Endothelial cell of umbilical vein (primary cell): Measurements from ENCODE around the gene NSMCE1. TPM values are rescaled to one million over a fixed set of nuclear protein-coding genes. Genes with fewer than 3 reads are reported as not detected.

Experiments
- BruUV-seq: library from RNA; stranded (reverse); fragments of 400-500 nt; replicated peaks from 2 replicates; lab custom pipeline; 2021; lab: Mats Ljungman, UMichigan
- CTCF ChIA-PET: fragments of 300-600, 350-600 bp; sonication (Branson Sonifier 250); formaldehyde crosslinking; loops from one replicate; lab custom pipeline; 2021; ENCODE audit warnings: antibody characterized with exemption, inconsistent platforms; lab: Charles Lee
- POLR2A ChIA-PET: fragments of 300-600, 350-600 bp; sonication (Branson Sonifier 250); formaldehyde crosslinking; loops from one replicate; lab custom pipeline; 2021; ENCODE audit warnings: antibody characterized with exemption, inconsistent platforms; lab: Charles Lee
- DNase-seq: peaks from one replicate; pipeline ENCODE4 v3.0.0-alpha.2; 2011; ENCODE audit warnings: low read depth, low spot score
- FAIRE-seq: peaks from 2 replicates; lab custom pipeline; 2011; peaks lifted over from hg19 to GRCh38; lab: Jason Lieb, UNC
- H2AFZ ChIP-seq: 2 replicates; pipeline ENCODE4 v1.6.0; 2012; ENCODE audit warnings: low read depth, low read length, control low read depth, inconsistent platforms
- H3K27ac ChIP-seq: 2 replicates; pipeline ENCODE4 v1.5.1; 2011; ENCODE audit warnings: low read depth, mild to moderate bottlenecking, control low read depth, low read length, moderate library complexity; ENCODE audit not compliant: insufficient read depth
- H3K27me3 ChIP-seq, 2 experiments: 2 replicates each; pipeline versions ENCODE4 v1.6.0 to v1.6.1; 2011; ENCODE audit warnings: low read length in 2 of 2, mixed read lengths in 1 of 2; ENCODE audit not compliant: control insufficient read depth in 2 of 2, insufficient read depth in 2 of 2
- H3K36me3 ChIP-seq, 2 experiments: 2 replicates in 1 of 2; 3 replicates in 1 of 2; pipeline ENCODE4 v1.5.1; 2011; ENCODE audit warnings: low read length in 2 of 2, mild to moderate bottlenecking in 1 of 2, moderate library complexity in 1 of 2; ENCODE audit not compliant: control insufficient read depth in 2 of 2, insufficient read depth in 2 of 2; ENCODE audit errors: extremely low read depth in 1 of 2
- H3K4me1 ChIP-seq: 3 replicates; pipeline ENCODE4 v1.5.1; 2011; ENCODE audit warnings: mild to moderate bottlenecking, low read length; ENCODE audit not compliant: control insufficient read depth, insufficient read depth; ENCODE audit errors: extremely low read depth
- H3K4me2 ChIP-seq: 2 replicates; pipeline ENCODE4 v1.6.1; 2011; ENCODE audit warnings: low read length, control low read depth, mixed read lengths; ENCODE audit not compliant: insufficient read depth
- H3K4me3 ChIP-seq, 3 experiments: fragments of 200-600 bp in 1 of 3; sonication (generic), shearing (Covaris generic) in 1 of 3; replicated peaks in 1 of 3; 2 replicates each; pipeline ENCODE4 v1.5.1; 2011 to 2016; ENCODE audit warnings: control low read depth in 3 of 3, low read length in 3 of 3, mild to moderate bottlenecking in 2 of 3, inconsistent platforms in 1 of 3, low read depth in 1 of 3, moderate library complexity in 1 of 3; ENCODE audit not compliant: insufficient read depth in 1 of 3
- H3K79me2 ChIP-seq: 2 replicates; pipeline ENCODE4 v1.6.0; 2012; ENCODE audit warnings: low read length, inconsistent platforms; ENCODE audit not compliant: control insufficient read depth, insufficient read depth
- H3K9ac ChIP-seq: replicated peaks from 2 replicates; pipeline ENCODE3; 2011; ENCODE audit warnings: low read length, control low read depth; ENCODE audit not compliant: insufficient read depth; ENCODE audit errors: extremely low read depth
- H3K9me1 ChIP-seq: replicated peaks from 3 replicates; pipeline ENCODE4 v1.6.0; 2011; ENCODE audit warnings: mild to moderate bottlenecking, low read length; ENCODE audit not compliant: control insufficient read depth, insufficient read depth; ENCODE audit errors: extremely low read depth
- H3K9me3 ChIP-seq: replicated peaks from 2 replicates; pipeline ENCODE4 v1.5.1; 2012; ENCODE audit warnings: low read length, inconsistent platforms; ENCODE audit not compliant: control insufficient read depth, insufficient read depth
- H4K20me1 ChIP-seq: replicated peaks from 2 replicates; pipeline ENCODE3; 2011; ENCODE audit warnings: mild to moderate bottlenecking, low read length; ENCODE audit not compliant: control insufficient read depth, insufficient read depth; ENCODE audit errors: extremely low read depth
- FOS ChIP-seq: IDR thresholded peaks from 2 replicates; pipeline ENCODE4 v1.6.1; 2011; ENCODE audit warnings: mild to moderate bottlenecking, low read length, moderate library complexity, borderline replicate concordance; ENCODE audit not compliant: insufficient read depth
- GATA2 ChIP-seq: IDR thresholded peaks from 2 replicates; pipeline ENCODE4 v1.7.0; 2011; ENCODE audit warnings: low read depth, mild to moderate bottlenecking, moderate library complexity, mixed read lengths, low read length; ENCODE audit not compliant: insufficient read length, insufficient read depth
- JUN ChIP-seq: IDR thresholded peaks from 2 replicates; pipeline ENCODE4 v1.6.1; 2011; ENCODE audit warnings: borderline replicate concordance, low read depth; ENCODE audit not compliant: insufficient read length, insufficient read depth
- MYC ChIP-seq: IDR thresholded peaks from one replicate; pipeline ENCODE4 v1.6.1; 2011; ENCODE audit warnings: mild to moderate bottlenecking, low read depth, low read length
- POLR2A ChIP-seq: IDR thresholded peaks from 2 replicates; pipeline ENCODE4 v1.6.1; 2012; ENCODE audit warnings: low read depth, mild to moderate bottlenecking, control low read depth, low read length
- POLR2AphosphoS5 ChIP-seq: IDR thresholded peaks from 2 replicates; pipeline ENCODE4 v1.6.1; 2012; ENCODE audit warnings: low read depth, mild to moderate bottlenecking, control low read depth, low read length, moderate library complexity; ENCODE audit not compliant: insufficient read depth
- dilution Hi-C: fragments of 300-500 bp; cut with MboI; formaldehyde crosslinking; loops from one replicate; pipeline ENCODE4 v1.15.0; 2019; ENCODE audit warnings: low sequenced_read_pairs; ENCODE audit not compliant: extremely low pct_ligation_motif_present
- intact Hi-C: fragments of 100-400 bp; cut with micrococcal nuclease; formaldehyde crosslinking; loops from one replicate; pipeline ENCODE4 v1.10.0; 2022
- polyA plus RNA-seq, 4 experiments: library from polyadenylated mRNA; depleted of rRNA in 3 of 4; stranded (reverse) in 3 of 4; unstranded in 1 of 4; fragments of >200 nt; gene quantifications; 2 replicates each; pipeline versions ENCODE4 v1.2.1 to v1.2.3, GENCODE V29; 2011 to 2012; ENCODE audit warnings: missing spikeins in 1 of 4
- total RNA-seq: library from RNA; stranded (reverse); gene quantifications from 2 replicates; pipeline ENCODE4 v1.2.3, GENCODE V29; 2021
- TF ChIP-seq, protein P1 (sequence below), 2 donors: IDR thresholded peaks; 1 replicate in 1 of 2; 2 replicates in 1 of 2; pipeline ENCODE4 v1.5.1; 2011; ENCODE audit warnings: low read length in 2 of 2, mild to moderate bottlenecking in 2 of 2, moderate library complexity in 2 of 2, control low read depth in 1 of 2, inconsistent platforms in 1 of 2, low read depth in 1 of 2; ENCODE audit not compliant: insufficient read depth in 1 of 2; ENCODE audit errors: extremely low read depth in 1 of 2

Gene NSMCE1
- total and polyA plus RNA-seq, 2 donors (not counting 3 experiments of a cell fraction or from before 2014, with no cell fraction given) = 23.8 to 42.0 TPM

DNA sequence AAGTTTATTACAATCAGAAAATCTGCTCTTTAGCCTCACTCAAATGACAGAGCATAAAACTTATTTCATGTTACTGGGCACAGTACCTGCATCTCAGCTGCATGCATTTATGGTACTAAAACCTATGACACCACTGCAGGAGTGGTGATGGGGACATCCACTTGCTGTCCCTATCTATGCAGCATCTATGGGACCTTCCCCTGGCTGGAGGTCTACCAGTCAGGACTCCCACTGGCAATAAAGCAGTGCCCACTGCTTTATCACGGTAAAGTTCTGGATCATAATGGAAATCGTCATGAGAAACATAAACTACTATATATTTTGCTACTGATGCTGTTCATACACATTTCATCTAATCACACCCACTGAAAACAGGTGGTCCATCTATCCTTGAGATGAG is 26.2 kb downstream of the NSMCE1 start:
- ChIA-PET POLR2A (interaction anchor here (0.8 to 1.4 kb wide), 2 partner anchors 16 to 44 kb away, joined by 3 read pairs; no protein-coding TSS in a partner anchor), CTCF (interaction anchor here (1.1 to 15.6 kb wide), 9 partner anchors 7 to 125 kb away, joined by 3 to 299 read pairs (median 4); no protein-coding TSS in a partner anchor)
- Histone ChIP-seq H3K9ac (peak overlapping the region; percentile 86), H3K27me3 (no peaks in the 10 kb centered on the region), H4K20me1 (no peaks in the 10 kb centered on the region), H3K4me2 (peak overlapping the region; percentile 57), H3K36me3 (no peaks in the 10 kb centered on the region), H3K27ac (peak overlapping the region; percentile 96), H3K9me3 (no peaks in the 10 kb centered on the region), H3K4me1 (peaks cover 64% of the 10 kb centered on the region), H3K79me2 (no peaks in the 10 kb centered on the region), H3K4me3 (peak overlapping the region in 1 of 3 experiments; percentile 1), H3K9me1 (no peaks in the 10 kb centered on the region), H2AFZ (no peak overlapping the region)
- BruUV-seq = no TSS peak
- DNase-seq (no peak), FAIRE-seq (no peak)
- no peak for TF ChIP-seq POLR2AphosphoS5
- TF ChIP-seq POLR2A = no peak
- TF ChIP-seq, protein P1, sequence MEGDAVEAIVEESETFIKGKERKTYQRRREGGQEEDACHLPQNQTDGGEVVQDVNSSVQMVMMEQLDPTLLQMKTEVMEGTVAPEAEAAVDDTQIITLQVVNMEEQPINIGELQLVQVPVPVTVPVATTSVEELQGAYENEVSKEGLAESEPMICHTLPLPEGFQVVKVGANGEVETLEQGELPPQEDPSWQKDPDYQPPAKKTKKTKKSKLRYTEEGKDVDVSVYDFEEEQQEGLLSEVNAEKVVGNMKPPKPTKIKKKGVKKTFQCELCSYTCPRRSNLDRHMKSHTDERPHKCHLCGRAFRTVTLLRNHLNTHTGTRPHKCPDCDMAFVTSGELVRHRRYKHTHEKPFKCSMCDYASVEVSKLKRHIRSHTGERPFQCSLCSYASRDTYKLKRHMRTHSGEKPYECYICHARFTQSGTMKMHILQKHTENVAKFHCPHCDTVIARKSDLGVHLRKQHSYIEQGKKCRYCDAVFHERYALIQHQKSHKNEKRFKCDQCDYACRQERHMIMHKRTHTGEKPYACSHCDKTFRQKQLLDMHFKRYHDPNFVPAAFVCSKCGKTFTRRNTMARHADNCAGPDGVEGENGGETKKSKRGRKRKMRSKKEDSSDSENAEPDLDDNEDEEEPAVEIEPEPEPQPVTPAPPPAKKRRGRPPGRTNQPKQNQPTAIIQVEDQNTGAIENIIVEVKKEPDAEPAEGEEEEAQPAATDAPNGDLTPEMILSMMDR (IDR thresholded peaks at IDR 0.05; ENCODE audit: extremely low read depth in 1 of 2, insufficient read depth in 1 of 2, low read depth in 1 of 2, low read length in 2 of 2) = no peak
- no peak for TF ChIP-seq FOS
- intact Hi-C loops = no loop called here
- dilution Hi-C loops = no loop called here

DNA sequence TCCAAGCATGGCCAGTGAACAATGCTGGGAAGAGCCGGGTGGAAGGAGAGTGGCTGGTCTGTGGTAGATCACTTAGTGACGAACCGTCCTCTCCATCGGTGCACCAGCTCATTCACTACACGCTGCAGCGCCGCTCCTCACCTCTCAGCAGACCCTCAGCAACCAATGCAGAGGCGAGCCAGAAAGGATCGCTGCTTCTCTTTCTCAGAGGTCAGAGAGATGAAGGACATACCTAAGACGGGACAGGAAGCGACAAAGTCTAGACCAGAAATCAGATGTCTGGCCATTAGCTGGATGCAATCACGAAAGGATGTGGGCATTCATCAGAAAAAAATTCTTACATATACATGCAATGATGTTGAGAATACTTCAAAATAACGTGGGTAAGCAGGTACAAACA is 26.9 kb downstream of the NSMCE1 start:
- H4K20me1 ChIP-seq = no peaks in the 10 kb centered on the region
- peak; percentile 80 for DNase-seq
- H2AFZ ChIP-seq = no peak overlapping the region
- peaks cover 70% of the 10 kb centered on the region for H3K4me1 ChIP-seq
- TF ChIP-seq FOS = peak; percentile 21
- peak; percentile 3 for TF ChIP-seq POLR2A
- TF ChIP-seq JUN = peak; percentile 61
- TF ChIP-seq GATA2 = peak; percentile 69
- TF ChIP-seq POLR2AphosphoS5 = peak; percentile 40
- TF ChIP-seq MYC = no peak
- dilution Hi-C loops = no loop called here
- H3K9ac ChIP-seq = peak overlapping the region; percentile 86
- no peaks in the 10 kb centered on the region for H3K79me2 ChIP-seq
- no peak overlapping the region for H3K4me3 ChIP-seq
- BruUV-seq = no TSS peak
- H3K4me2 ChIP-seq = peak overlapping the region; percentile 57
- H3K36me3 ChIP-seq = no peaks in the 10 kb centered on the region
- ChIA-PET POLR2A (interaction anchor here (1.1 to 1.4 kb wide), 2 partner anchors 45 to 124 kb away, joined by 3 read pairs; no protein-coding TSS in a partner anchor), CTCF (interaction anchor here (1.1 to 15.6 kb wide), 7 partner anchors 12 to 126 kb away, joined by 3 to 299 read pairs (median 4); no protein-coding TSS in a partner anchor)
- H3K9me1 ChIP-seq = no peaks in the 10 kb centered on the region
- H3K9me3 ChIP-seq = no peaks in the 10 kb centered on the region
- intact Hi-C loops = loop anchor here (1.0 kb wide), 3 partner anchors 45 to 91 kb away; no protein-coding TSS in a partner anchor
- peak overlapping the region; percentile 96 for H3K27ac ChIP-seq
- peak; percentile 72 for FAIRE-seq
- H3K27me3 ChIP-seq = no peaks in the 10 kb centered on the region
